HG03460 (cell line): ENCODE results near the gene PI3.
"Not testable (repeated sequence)": the region's sequence is repeated elsewhere in the genome, so short reads cannot be mapped to it uniquely, and the experiment has no call there.

Experiments
- ATAC-seq: cut with Tn5 transposase; IDR thresholded peaks from one replicate; pipeline ENCODE4 v1.9.1; 2021; ENCODE audit not compliant: unreplicated experiment

The PI3 gene, protein sequence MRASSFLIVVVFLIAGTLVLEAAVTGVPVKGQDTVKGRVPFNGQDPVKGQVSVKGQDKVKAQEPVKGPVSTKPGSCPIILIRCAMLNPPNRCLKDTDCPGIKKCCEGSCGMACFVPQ

DNA sequence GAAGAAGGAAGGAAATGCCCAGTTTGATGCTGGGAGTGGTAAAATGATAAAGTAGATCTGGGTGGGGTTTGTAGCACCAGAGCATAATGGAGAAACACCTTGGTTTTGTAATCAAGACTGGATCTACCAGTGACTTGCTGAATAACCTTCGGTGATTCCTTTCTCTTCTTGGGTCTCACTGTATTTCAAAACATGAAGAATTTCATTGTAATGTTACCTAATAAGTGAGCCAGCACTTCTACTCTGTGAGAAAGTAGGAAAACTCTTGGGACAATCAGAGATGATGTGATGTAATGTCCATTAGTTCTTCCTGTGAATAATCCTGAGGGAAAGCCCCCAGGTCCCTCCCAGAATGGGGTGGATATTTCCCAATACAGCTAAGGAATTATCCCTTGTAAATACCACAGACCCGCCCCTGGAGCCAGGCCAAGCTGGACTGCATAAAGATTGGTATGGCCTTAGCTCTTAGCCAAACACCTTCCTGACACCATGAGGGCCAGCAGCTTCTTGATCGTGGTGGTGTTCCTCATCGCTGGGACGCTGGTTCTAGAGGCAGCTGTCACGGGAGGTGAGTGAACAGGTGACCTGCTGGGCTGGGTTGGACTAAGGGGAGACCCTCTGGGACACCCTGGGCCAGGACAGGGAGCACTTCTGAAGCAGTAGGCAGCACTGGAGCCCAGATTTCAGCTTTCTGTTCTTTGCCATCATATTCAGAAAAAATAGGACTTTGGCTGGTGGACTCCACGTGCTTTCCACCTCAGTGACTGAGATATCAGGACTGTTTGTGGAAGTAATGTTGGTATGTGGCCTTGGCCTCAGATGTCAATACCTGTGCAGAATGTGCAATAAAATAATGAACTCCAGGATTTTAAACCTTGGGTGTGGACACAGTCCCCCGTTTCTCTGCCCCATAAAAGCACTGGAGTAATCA, at the start of gene PI3:
Gene PI3, plus strand, starts transcription at position 469 of the 931 bp plus-strand sequence. Its CDS starts 21 bp downstream, at position 490.
- no peak for ATAC-seq

DNA sequence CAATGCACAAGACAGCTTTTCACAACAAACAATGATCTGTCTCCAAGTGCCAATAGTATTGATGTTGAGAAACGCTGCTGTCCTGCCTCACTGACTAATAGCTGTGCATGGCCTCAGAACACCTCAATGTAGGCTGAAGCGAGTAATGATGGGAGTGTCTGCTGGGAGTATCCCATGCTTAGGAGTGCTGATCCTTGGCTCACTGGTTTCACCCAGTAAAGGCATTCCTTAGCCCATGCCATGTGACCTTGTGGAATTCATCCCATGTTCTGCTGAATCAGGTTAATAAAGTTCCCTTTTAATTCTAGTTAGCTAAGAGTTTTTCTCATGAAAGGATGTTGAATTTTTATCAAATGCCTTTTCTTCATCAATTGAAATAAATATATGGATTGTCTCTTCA, 46.6 kb upstream of the PI3 start:
- no peak for ATAC-seq

DNA sequence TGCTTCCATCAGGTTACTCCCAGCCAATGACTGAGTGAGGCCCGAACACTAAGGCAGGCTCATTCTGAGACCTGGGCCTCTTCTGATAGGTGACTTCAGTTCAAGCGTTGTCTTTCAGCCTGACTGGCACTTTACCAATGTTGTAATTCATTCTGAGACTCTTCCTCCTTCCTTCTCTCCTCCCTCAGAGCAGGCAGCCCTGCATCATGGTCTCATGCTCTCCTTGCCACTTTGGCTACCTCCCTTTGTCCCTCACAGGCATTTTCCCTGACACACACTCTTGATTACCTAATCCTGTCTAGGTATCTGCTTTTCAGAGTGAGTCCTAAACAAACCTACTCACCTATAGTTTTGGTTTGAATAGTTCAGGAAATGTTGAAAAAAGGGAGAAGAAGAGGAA, 37.8 kb upstream of the PI3 start:
- no peak for ATAC-seq

DNA sequence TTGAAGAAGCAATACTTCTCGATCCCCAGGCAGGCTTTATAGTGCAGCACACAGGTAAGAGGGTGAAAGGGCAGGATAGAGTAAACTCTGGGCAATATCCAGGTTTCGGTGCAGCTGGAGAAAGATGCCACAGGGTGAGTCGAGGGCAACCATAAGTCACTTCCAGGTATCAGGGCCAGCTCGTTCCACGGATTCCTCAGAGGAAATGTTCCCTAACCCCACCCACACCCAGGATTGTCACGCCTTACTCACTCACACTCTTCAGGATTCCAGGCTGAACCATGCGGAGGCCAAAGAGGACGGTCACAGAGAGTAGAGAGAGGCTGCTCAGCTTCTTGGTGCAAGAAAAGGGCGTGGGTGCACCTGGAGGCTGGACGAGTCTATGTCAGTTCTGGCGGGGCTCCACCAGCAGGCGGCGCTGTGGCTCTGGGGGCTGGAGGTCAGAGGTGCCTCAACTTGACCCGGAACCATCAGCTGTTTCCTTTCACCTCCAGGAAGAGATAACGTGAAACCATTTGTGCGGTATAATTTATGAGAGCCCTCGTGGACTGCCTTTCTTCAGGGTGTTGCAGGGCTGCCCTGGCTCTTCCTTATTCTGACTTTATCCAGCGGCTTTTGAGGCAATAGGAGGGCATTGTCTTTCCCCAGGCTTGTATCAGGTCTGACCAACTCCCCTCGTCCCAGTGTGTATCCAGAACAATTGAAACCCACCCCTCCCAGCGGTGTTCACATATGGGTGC, 36.0 kb upstream of the PI3 start:
- ATAC-seq, result no peak

DNA sequence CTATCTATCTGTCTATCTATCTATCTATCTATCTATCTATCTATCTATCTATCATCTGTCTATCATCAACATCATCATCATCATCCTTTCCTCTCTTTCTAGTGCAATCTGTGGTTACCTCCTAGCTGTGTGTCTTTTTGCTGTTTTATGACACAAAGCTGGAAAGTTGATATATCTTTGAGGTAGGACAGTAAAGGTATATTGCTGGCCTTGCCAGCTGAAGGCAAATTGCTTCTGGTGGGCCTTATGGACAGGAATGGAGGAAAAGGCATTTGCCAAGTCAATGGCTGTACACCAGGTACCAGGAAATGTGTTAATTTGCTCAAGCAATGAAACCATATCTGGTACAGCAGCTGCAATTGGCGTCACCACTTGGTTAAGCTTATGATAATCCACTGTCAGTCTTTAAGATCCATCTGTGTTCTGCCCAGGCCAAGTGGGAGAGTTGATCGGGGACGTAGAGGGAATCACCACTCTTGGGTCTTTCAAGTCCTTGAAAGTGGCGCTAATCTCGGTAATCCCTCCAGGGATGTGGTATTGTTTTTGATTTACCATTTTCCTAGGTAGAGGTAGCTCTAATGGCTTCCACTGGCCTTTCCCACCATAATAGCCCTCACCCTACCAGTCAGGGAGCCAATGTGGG, 34.8 kb upstream of the PI3 start:
- ATAC-seq, result not testable (repeated sequence)

DNA sequence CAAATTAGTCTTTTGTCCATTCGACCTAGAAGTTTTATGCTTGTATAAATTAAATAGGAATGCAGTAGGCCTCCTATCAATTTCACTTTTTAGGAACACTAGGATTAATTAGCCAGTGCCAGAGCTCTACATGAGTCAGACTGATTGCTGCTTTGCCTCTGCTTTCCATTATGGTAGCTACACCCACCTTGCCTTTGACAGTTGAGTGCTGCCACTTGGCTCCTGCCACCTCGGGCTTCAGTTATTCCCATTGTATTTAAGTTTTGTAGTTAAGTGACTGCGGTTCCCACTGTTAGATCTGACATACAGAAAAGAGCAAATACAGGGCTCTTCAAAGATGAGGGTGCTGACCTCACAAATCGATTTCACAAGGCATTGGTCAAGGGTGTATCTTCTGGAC, 33.9 kb upstream of the PI3 start:
- no peak for ATAC-seq

DNA sequence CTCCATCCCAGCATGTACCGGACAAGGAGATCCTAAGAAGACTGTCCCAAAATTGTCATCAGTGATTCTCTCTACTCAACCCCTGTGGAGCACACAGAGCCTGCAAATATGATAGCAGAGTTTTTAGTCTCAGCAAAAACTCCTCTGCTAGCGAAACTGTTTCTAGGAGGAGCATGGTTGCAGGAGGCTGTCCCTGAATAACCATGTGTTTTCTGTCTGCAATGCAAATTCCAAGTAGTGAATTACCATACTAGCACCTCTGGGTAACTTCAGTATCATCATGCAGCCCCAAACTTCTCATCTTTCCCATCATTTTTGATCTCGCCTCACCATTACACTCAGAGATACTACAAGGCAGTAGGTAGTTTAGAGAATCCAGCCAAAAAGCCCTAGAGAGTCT, 25.6 kb upstream of the PI3 start:
- no peak for ATAC-seq

DNA sequence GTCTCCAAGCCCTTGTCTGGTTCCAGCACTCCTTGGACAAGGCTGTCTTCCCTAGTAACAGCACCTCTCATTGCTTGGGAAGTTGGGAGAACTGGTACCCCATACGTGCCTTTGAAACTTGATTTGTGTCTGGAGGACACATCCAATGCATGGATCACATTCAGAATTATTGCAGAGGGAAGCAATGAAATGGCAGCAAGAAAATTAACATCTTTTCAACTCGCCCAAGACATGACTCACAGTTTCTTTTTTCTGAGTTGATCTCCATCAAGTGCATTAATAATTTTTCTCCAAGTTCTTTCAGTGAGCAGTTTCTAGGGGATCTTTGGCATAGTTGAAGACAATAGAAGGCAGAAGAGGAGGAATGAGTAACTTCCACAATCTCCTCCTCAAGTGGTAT, 22.3 kb upstream of the PI3 start:
- no peak for ATAC-seq

DNA sequence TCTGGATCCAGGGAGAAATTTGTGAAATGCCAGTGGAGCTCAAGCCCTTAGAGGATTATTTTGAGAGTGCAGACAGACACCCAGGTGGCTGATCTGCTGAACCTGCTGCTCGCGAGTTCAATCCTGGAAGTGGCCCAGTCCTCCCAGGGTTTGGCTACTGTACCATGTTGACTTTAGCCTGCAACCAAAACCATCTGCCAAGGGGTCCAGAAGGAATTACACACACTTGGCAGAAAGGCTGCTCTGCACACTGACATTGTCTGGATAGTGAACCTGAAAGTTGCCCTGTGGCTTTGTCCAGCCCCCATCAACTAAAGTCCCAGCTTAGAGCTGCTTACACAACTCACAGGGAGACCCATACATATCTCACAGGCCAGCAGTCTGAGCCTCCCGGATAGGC, 21.6 kb upstream of the PI3 start:
- ATAC-seq, result no peak

DNA sequence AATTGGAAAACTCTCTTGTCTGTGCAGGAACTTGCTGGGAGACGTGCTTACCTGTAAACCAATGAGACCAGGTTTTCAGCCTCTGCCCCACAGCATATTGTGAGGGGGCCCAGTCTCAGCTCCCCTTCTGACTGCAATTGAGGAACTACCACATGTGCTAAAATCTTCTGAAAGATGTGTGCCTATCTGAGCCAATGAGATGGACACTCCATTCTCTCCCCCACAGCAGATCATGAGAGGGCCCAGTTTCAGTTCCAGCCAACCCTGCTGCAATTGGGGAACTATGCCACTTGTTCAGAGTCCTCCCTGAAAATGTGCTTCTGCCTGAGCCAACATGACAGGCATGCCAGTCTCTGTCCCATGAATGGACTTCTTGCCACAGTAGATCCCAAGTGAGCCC, 20.9 kb upstream of the PI3 start:
- no peak for ATAC-seq

DNA sequence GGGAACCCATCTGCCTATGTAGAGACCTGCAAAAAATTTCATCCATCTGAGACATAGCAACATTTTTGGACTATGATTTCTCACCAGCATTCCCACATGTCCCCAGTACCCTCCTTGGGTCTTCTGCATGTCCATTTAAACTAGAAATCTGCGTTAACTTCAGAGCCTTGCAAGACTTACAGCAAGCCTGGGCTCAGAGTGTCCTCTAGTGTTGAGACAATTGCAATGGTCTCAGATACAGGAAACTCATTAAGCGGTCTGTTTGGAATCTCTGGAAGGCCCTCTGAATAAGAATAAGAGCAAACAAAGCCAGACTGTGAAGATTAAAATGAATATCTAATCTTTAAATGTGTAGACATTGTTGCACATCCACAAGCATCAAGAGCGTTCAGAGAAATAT, 20.5 kb upstream of the PI3 start:
- no peak for ATAC-seq

DNA sequence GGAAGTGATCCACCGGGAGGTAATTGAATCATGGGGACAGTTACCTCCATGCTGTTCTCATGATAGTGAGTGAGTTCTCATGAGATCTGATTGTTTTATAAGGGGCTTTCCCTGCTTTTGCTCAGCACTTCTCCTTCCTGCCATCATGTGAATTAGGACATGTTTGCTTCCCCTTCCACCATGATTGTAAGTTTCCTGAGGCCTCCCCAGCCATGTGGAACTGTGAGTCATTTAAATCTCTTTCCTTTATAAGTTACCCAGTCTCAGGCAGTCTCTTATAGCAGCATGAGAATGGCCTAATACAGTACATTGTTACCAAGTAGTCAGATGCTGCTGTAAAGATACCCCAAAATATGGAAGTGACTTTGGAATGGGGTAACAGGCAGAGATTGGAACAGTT, 19.9 kb upstream of the PI3 start:
- not testable (repeated sequence) for ATAC-seq

DNA sequence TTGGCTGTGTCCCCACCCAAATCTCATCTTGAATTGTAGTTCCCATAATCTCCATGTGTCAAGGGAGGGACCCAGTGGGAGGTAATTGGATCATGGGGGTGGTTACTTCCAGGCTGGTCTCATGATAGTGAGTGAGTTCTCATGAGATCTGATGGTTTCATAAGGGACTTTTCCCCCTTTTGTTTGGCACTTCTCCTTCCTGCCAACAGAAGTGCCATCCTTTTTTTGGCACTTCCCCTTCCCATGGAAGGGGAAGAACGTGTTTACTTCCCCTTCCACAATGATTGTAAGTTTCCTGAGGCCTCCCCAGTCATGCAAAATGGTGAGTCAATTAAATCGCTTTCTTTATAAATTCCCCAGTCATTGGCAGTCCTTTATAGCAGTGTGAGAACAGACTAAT, 18.0 kb upstream of the PI3 start:
- ATAC-seq, result no peak

DNA sequence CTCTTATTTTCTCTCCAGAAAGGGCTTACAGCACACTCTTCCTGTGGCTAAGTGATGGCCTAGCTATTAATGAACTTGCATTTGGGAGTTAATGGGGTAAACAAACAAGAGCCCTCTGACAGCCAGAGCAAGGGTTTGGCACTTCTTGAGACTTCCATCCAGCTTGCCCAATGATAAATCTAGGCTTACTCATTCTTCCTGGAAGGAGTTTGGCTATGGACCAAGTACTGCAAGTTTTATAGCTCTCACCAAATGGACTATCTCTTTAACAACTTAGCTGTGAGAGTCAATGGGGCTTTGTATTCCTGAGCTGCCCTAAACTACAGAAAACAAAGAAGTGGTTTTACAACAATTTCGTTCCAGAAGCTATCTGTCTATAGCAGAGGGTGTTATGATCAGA, 16.7 kb upstream of the PI3 start:
- no peak for ATAC-seq

DNA sequence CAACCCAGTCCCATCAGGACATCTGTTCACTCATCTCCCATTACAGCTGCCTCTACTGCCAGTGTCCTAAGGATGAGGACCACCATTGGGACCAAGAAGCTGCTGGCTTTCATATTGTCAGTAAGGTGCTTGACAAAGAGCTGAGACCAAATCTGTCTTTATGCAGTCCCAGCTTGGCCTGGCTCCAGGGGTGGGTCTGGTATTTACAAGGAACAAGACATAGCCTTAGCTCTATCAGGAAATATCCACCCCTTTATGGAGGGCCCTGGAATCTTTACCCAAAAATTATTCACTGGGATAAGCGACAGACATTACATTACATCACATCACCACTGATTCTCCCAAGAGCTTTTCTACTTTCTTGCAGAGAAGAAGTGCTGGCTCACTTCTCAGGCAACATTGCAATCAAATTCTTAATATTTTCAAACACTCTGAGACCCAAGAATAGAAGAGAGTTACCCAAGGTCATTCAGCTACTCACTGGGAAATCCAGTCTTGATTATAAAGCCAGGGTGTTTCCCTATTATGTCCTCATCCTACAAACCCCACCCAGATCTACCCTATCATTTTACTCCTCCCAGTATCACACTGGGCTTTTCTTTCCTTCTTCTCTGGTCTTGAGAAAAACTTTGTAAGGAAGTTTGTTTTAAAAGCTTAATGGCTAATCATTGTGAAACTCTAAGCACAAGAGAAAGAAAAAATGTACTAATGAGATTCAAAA, 11.5 kb upstream of the PI3 start:
- no peak for ATAC-seq

DNA sequence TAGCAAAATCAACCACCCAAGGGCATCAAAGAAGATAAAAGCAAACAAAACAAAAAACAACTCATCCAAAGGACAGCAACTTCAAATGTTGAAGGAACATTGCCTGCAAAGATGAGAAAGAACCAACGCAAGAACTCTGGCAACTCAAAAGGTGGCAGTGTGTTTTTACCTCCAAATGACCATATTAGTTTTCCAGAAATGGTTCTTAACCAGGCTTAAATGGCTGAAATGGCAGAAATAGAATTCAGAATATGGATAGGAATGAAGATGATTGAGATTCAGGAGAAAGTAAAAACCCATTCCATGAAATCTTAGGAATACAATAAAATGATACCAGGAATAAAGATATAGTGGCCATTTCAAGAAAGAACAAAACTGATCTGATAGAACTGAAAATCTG, 9.8 kb upstream of the PI3 start:
- no peak for ATAC-seq

DNA sequence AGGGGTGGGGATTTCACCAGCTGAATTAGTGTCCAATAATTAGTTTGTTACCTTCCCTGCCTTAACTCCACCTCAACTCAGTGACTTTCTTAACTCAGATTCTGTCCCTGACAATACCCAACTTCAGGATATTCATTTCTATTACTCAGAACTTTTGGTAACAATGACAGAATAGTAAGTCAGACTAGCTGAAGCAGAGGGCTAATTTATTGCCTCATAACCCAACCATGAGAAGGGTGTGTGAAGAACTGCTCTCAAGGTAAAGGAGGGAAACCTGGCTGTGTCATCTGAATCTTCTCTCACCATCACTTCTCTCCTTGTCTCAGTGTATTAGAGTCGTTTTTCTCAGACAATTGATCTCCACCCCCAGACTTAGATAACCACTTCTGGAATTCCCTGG, 1.2 kb upstream of the PI3 start:
- ATAC-seq, result no peak

DNA sequence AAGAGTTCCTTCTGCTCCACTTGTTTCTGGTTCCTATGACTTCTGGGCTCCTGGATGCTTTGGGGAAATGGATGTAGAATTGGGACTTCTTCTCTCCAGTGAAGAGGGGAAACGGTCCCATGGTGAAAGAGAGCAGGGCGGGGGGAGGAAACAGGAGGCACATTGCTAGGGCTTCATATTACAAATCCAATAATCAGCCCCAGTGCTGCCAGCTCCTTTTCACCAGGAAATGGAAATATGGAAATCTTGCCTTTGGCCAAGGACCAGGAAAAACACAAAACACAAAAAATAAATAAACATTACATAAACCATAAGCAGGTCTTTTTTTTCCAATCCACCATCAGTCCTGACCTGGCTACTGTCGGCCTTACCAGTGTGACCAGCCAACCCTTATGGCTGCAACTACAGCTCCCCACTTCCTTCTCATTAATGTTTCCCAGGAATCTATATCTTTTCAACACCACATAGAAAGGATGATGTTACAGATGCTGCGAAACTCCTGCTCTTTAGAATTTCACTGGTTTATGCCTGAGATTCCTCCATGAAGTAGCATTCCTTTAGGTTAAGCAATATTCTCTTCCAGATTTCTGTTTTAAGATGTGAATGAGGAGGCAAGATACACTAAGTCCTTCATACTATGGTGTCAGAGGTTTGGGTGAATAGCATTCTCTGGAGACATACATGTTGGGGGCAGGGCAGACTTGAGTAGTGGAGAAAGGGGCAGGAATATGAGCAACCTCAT, 2.0 kb downstream of the PI3 start:
- no peak for ATAC-seq

DNA sequence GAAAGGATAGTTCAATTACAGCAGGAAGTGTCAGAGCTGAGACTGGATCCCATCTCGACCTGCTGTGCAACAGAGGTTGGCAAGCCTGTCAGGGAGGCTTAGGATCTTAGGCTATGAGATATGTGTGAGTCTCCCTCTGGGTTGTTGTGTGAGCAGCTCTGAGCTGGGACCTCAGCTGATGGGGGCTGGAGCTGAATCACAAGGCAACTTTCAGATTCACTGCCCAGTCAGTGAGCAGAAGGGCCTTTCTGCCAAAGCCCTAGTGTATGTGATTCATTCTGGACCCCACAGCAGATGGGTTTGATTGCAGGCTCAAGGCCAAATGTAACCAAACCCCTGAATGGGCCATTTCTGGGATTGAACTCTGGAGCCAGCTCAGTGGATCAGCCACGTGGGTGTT, 4.5 kb downstream of the PI3 start:
- ATAC-seq, result no peak

DNA sequence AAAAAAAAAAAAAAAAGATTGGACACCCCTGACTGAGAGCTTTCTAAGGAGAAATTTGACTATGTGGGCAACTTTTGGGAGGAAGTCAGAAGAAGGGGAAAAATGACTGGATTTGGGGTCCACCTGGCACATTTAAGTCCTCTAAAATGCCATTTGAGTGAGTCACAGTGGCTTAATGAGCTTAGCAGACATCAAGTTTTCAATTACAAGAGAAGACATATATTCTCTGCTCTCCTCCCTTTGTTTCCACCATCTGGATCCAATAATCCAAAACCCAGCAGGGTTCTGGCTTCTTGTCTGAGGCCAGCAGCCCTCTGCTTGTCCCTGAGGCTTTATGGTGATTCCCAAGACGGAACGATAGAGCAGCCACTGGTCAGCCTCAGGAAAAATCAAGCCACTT, 6.9 kb downstream of the PI3 start:
- ATAC-seq, result no peak
